ENCODE measurements around the gene INO80B. TPM values are rescaled to one million over a fixed set of nuclear protein-coding genes. Genes with fewer than 3 reads are reported as not detected.

Gene INO80B
- total RNA-seq, 1 donor from 2014 or later = 40.5 TPM

GRCh38 chr2:74503506-74504475 is 48.9 kb downstream of the INO80B start:
- no peak for DNase-seq (ENCODE audit: extremely low spot score, unreplicated experiment)
- H3K27ac Mint-ChIP-seq = peak overlapping the region; percentile 73
- peaks cover 22% of the 10 kb centered on the region for H3K36me3 Mint-ChIP-seq
- no peaks in the 10 kb centered on the region for H3K9me3 Mint-ChIP-seq
- H3K4me1 Mint-ChIP-seq (ENCODE audit: unreplicated experiment) = peaks cover 48% of the 10 kb centered on the region
- TF ChIP-seq CTCF (conservative IDR thresholded peaks at IDR 0.05) = no peak
- H3K27me3 Mint-ChIP-seq = peaks cover 76% of the 10 kb centered on the region
- H3K4me3 Mint-ChIP-seq = peak overlapping the region; percentile 86

GRCh38 chr2:74504591-74504990 is 49.7 kb downstream of the INO80B start:
- peaks cover 73% of the 10 kb centered on the region for H3K27me3 Mint-ChIP-seq
- peak overlapping the region; percentile 51 for H3K27ac Mint-ChIP-seq
- TF ChIP-seq CTCF (conservative IDR thresholded peaks at IDR 0.05) = no peak

GRCh38 chr2:74505448-74506246 is 50.8 kb downstream of the INO80B start:
- H3K4me1 Mint-ChIP-seq (ENCODE audit: unreplicated experiment) = peaks cover 45% of the 10 kb centered on the region
- no peak for DNase-seq (ENCODE audit: extremely low spot score, unreplicated experiment)
- peaks cover 22% of the 10 kb centered on the region for H3K36me3 Mint-ChIP-seq
- H3K4me3 Mint-ChIP-seq = peak overlapping the region; percentile 86
- no peak overlapping the region for H3K27ac Mint-ChIP-seq
- no peak for TF ChIP-seq CTCF (conservative IDR thresholded peaks at IDR 0.05)
- no peaks in the 10 kb centered on the region for H3K9me3 Mint-ChIP-seq
- H3K27me3 Mint-ChIP-seq = peaks cover 73% of the 10 kb centered on the region

More at GRCh38 chr2:74504591-74504990, 49.7 kb downstream of the INO80B start:
- Mint-ChIP-seq H3K36me3 (peaks cover 22% of the 10 kb centered on the region), H3K4me3 (peak overlapping the region; percentile 86), H3K4me1 (ENCODE audit: unreplicated experiment) (peaks cover 45% of the 10 kb centered on the region), H3K9me3 (no peaks in the 10 kb centered on the region)
- no peak for DNase-seq (ENCODE audit: extremely low spot score, unreplicated experiment)

GRCh38 chr2:74507145-74507925 is 52.4 kb downstream of the INO80B start, which contains the start of gene PCGF1:
TSS of gene PCGF1 (minus strand) at chr2:74507695. CDS start at chr2:74507668, 27 bp downstream.
- peak; percentile 96 for DNase-seq (ENCODE audit: extremely low spot score, unreplicated experiment)
- TF ChIP-seq CTCF (conservative IDR thresholded peaks at IDR 0.05) = peak; percentile 75
- peaks cover 30% of the 10 kb centered on the region for H3K4me1 Mint-ChIP-seq (ENCODE audit: unreplicated experiment)
- H3K9me3 Mint-ChIP-seq = no peaks in the 10 kb centered on the region
- peaks cover 72% of the 10 kb centered on the region for H3K27me3 Mint-ChIP-seq
- H3K4me3 Mint-ChIP-seq = peak within 1 kb of the TSS; percentile 99
- H3K36me3 Mint-ChIP-seq = peaks cover 22% of the 10 kb centered on the region
- peak within 1 kb of the TSS; percentile 99 for H3K27ac Mint-ChIP-seq

Other genes starting within 250 kb of the INO80B start
- gene SLC4A5, start 111.7 kb upstream of the INO80B start, total RNA-seq (ENCODE audit: low replicate concordance) = 1.5 and 6.4 TPM in 2 replicates
- 120 and 165 TPM in 2 replicates for gene DCTN1, start 74.8 kb upstream of the INO80B start, total RNA-seq (ENCODE audit: low replicate concordance)
- gene C2orf81, start 33.5 kb upstream of the INO80B start, total RNA-seq (ENCODE audit: low replicate concordance) = 2.9 and 10.4 TPM in 2 replicates
- gene WDR54, start 33.4 kb upstream of the INO80B start, total RNA-seq (ENCODE audit: low replicate concordance) = 10.0 and 41.7 TPM in 2 replicates
- gene RTKN, start 13.2 kb upstream of the INO80B start, total RNA-seq (ENCODE audit: low replicate concordance) = 72.1 and 88.3 TPM in 2 replicates
- gene WBP1, start 3.4 kb downstream of the INO80B start, total RNA-seq (ENCODE audit: low replicate concordance) = 76.7 and 121 TPM in 2 replicates
- 60.9 and 73.1 TPM in 2 replicates for gene MOGS, start 10.3 kb downstream of the INO80B start, total RNA-seq (ENCODE audit: low replicate concordance)
- 74.2 and 76.1 TPM in 2 replicates for gene MRPL53, start 17.6 kb downstream of the INO80B start, total RNA-seq (ENCODE audit: low replicate concordance)
- 18.0 and 30.1 TPM in 2 replicates for gene CCDC142, start 27.9 kb downstream of the INO80B start, total RNA-seq (ENCODE audit: low replicate concordance)
- gene TTC31, start 28.0 kb downstream of the INO80B start, total RNA-seq (ENCODE audit: low replicate concordance) = 21.1 and 27.5 TPM in 2 replicates
- 1.5 and 2.8 TPM in 2 replicates for gene LBX2, start 44.5 kb downstream of the INO80B start, total RNA-seq (ENCODE audit: low replicate concordance)
- 30.1 and 32.8 TPM in 2 replicates for gene PCGF1, start 52.6 kb downstream of the INO80B start, total RNA-seq (ENCODE audit: low replicate concordance)
- 0.67 and 2.9 TPM in 2 replicates for gene TLX2, start 59.4 kb downstream of the INO80B start, total RNA-seq (ENCODE audit: low replicate concordance)
- gene DQX1, start 71.1 kb downstream of the INO80B start, total RNA-seq (ENCODE audit: low replicate concordance) = 1.4 and 3.2 TPM in 2 replicates
- 111 and 122 TPM in 2 replicates for gene AUP1, start 74.6 kb downstream of the INO80B start, total RNA-seq (ENCODE audit: low replicate concordance)
- gene HTRA2, start 74.8 kb downstream of the INO80B start, total RNA-seq (ENCODE audit: low replicate concordance) = 30.7 and 42.7 TPM in 2 replicates
- gene LOXL3, start 98.9 kb downstream of the INO80B start, total RNA-seq (ENCODE audit: low replicate concordance) = 3.4 and 23.8 TPM in 2 replicates
- 5.4 and 9.9 TPM in 2 replicates for gene DOK1, start 99.6 kb downstream of the INO80B start, total RNA-seq (ENCODE audit: low replicate concordance)
- 0.24 and 0.71 TPM in 2 replicates for gene M1AP, start 193.2 kb downstream of the INO80B start, total RNA-seq (ENCODE audit: low replicate concordance)
- gene SEMA4F, start 199.2 kb downstream of the INO80B start, total RNA-seq (ENCODE audit: low replicate concordance) = 7.1 and 17.0 TPM in 2 replicates